DOHH2 (cell line): Measurements from ENCODE around the gene SCN8A.

Experiments
- EZH2phosphoT487 ChIP-seq: fragments of 200-600 bp; sonication (generic); IDR thresholded peaks from 2 replicates; pipeline ENCODE4 v1.6.1; 2017; ENCODE audit warnings: borderline replicate concordance, mild to moderate bottlenecking, antibody characterized with exemption, low read length, moderate library complexity, mixed read lengths
- TF ChIP-seq, protein P1 (sequence below): fragments of 200-600 bp; sonication (generic); IDR thresholded peaks from one replicate; pipeline ENCODE4 v1.5.1; 2014; ENCODE audit warnings: antibody characterized with exemption, mild to moderate bottlenecking, low read depth, low read length; ENCODE audit not compliant: poor library complexity, severe bottlenecking

DNA sequence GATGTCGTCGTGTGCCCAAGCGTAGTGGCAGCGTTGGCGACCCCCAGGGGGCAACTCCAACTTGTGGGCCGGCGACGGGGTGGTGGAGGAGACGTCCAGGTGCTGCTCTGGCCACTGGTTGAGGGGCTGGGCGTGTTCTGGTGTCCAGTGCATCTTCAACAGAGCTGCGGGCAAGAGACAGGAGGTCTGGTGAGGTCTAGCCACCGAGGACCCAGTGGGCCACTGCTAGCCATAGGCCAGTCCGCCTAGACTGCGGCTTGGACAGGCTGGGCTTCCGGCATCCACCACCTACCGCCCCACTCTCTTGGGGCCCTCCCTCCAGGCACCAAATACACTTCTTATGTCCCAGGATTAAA, 231.2 kb downstream of the SCN8A start:
- TF ChIP-seq, protein P1, sequence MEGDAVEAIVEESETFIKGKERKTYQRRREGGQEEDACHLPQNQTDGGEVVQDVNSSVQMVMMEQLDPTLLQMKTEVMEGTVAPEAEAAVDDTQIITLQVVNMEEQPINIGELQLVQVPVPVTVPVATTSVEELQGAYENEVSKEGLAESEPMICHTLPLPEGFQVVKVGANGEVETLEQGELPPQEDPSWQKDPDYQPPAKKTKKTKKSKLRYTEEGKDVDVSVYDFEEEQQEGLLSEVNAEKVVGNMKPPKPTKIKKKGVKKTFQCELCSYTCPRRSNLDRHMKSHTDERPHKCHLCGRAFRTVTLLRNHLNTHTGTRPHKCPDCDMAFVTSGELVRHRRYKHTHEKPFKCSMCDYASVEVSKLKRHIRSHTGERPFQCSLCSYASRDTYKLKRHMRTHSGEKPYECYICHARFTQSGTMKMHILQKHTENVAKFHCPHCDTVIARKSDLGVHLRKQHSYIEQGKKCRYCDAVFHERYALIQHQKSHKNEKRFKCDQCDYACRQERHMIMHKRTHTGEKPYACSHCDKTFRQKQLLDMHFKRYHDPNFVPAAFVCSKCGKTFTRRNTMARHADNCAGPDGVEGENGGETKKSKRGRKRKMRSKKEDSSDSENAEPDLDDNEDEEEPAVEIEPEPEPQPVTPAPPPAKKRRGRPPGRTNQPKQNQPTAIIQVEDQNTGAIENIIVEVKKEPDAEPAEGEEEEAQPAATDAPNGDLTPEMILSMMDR = no peak
- no peak for TF ChIP-seq EZH2phosphoT487
